Neuronal stem cell (in vitro differentiated cells): ENCODE measurements around the gene SLC12A3.
A peak's percentile ranks its signal among the peaks of the same experiment; 100 is the strongest.

Source experiments
- DNase-seq: peaks from one replicate; pipeline ENCODE4 v3.0.0-alpha.2; 2013; ENCODE audit warnings: low spot score
- H2AFZ ChIP-seq: one replicate; pipeline ENCODE4 v1.6.1; 2013; ENCODE audit warnings: mild to moderate bottlenecking, low read length, inconsistent platforms
- H2AK5ac ChIP-seq: 2 replicates; pipeline ENCODE4 v1.6.1; 2013; ENCODE audit warnings: low read depth, mild to moderate bottlenecking, inconsistent platforms, low read length, moderate library complexity, mixed read lengths
- H2BK120ac ChIP-seq: 2 replicates; pipeline ENCODE4 v1.6.1; 2013; ENCODE audit warnings: low read depth, mild to moderate bottlenecking, inconsistent platforms, low read length, moderate library complexity, mixed read lengths
- H2BK12ac ChIP-seq: one replicate; pipeline ENCODE4 v1.6.1; 2013; ENCODE audit warnings: low read length, inconsistent platforms
- H2BK15ac ChIP-seq: 2 replicates; pipeline ENCODE4 v1.6.1; 2013; ENCODE audit warnings: mild to moderate bottlenecking, low read length, inconsistent platforms, mixed read lengths
- H2BK5ac ChIP-seq: one replicate; pipeline ENCODE4 v1.6.1; 2013; ENCODE audit warnings: inconsistent platforms, mild to moderate bottlenecking, low read length, moderate library complexity
- H3K14ac ChIP-seq: one replicate; pipeline ENCODE4 v1.6.1; 2013; ENCODE audit warnings: low read length, inconsistent platforms
- H3K18ac ChIP-seq: 2 replicates; pipeline ENCODE4 v1.6.1; 2013; ENCODE audit warnings: low read length, inconsistent platforms
- H3K23ac ChIP-seq: 2 replicates; pipeline ENCODE4 v1.6.1; 2013; ENCODE audit warnings: low read depth, mild to moderate bottlenecking, mixed read lengths, low read length, inconsistent platforms; ENCODE audit not compliant: poor library complexity
- H3K27ac ChIP-seq: replicated peaks from 3 replicates; pipeline ENCODE4 v1.5.1; 2013; ENCODE audit warnings: low read length, inconsistent platforms
- H3K27me3 ChIP-seq, 3 experiments: 2 replicates each; pipeline ENCODE4 v1.6.1; 2013; ENCODE audit warnings: low read length in 3 of 3, mild to moderate bottlenecking in 2 of 3, inconsistent platforms in 1 of 3, low read depth in 1 of 3, mixed read lengths in 1 of 3, moderate library complexity in 1 of 3; ENCODE audit not compliant: control insufficient read depth in 3 of 3, insufficient read depth in 3 of 3
- H3K36me3 ChIP-seq, 2 donors: replicated peaks in 1 of 2; 2 replicates each; pipeline ENCODE4 v1.6.1; 2013; ENCODE audit warnings: low read length in 2 of 2; ENCODE audit not compliant: control insufficient read depth in 2 of 2, insufficient read depth in 2 of 2
- H3K4ac ChIP-seq: 2 replicates; pipeline ENCODE4 v1.6.1; 2013; ENCODE audit warnings: inconsistent platforms, mild to moderate bottlenecking, low read length, moderate library complexity
- H3K4me1 ChIP-seq, 2 donors: 1 replicate in 1 of 2; 2 replicates in 1 of 2; pipeline ENCODE4 v1.6.1; 2013; ENCODE audit warnings: low read length in 2 of 2, low read depth in 1 of 2; ENCODE audit not compliant: control insufficient read depth in 2 of 2, insufficient read depth in 1 of 2
- H3K4me2 ChIP-seq: one replicate; pipeline ENCODE4 v1.6.1; 2013; ENCODE audit warnings: mild to moderate bottlenecking, low read length, inconsistent platforms; ENCODE audit not compliant: insufficient read depth, poor library complexity, severe bottlenecking
- H3K4me3 ChIP-seq, 2 donors: 2 replicates each; pipeline ENCODE4 v1.5.1; 2013; ENCODE audit warnings: low read length in 2 of 2, mild to moderate bottlenecking in 2 of 2, inconsistent platforms in 1 of 2, moderate library complexity in 1 of 2
- H3K79me1 ChIP-seq: one replicate; pipeline ENCODE4 v1.6.1; 2013; ENCODE audit warnings: low read depth, mild to moderate bottlenecking, inconsistent platforms, low read length, moderate library complexity
- H3K9ac ChIP-seq: one replicate; pipeline ENCODE4 v1.6.1; 2013; ENCODE audit warnings: mild to moderate bottlenecking, low read depth, low read length, inconsistent platforms; ENCODE audit not compliant: poor library complexity
- H3K9me3 ChIP-seq, 2 donors: replicated peaks in 1 of 2; 2 replicates each; pipeline versions ENCODE3 to v1.6.1; 2013; ENCODE audit warnings: low read length in 2 of 2, mild to moderate bottlenecking in 2 of 2, inconsistent platforms in 1 of 2, low read depth in 1 of 2, mixed read lengths in 1 of 2, moderate library complexity in 1 of 2; ENCODE audit not compliant: control insufficient read depth in 2 of 2, insufficient read depth in 1 of 2
- H4K8ac ChIP-seq: one replicate; pipeline ENCODE4 v1.6.1; 2013; ENCODE audit warnings: low read depth, mild to moderate bottlenecking, inconsistent platforms, low read length, moderate library complexity
- H4K91ac ChIP-seq: one replicate; pipeline ENCODE4 v1.6.1; 2013; ENCODE audit warnings: low read length, low read depth, mild to moderate bottlenecking, inconsistent platforms; ENCODE audit not compliant: poor library complexity
- WGBS, 2 donors: extraction: QIAGEN DNeasy Blood & Tissue Kit; methylation state at CpG; one replicate each; pipeline ENCODE4 v1.1.7; 2013; ENCODE audit warnings: missing lambda C conversion rate in 2 of 2, mixed read lengths in 1 of 2; ENCODE audit not compliant: insufficient read length in 2 of 2, insufficient replicate concordance in 1 of 2; ENCODE audit errors: extremely low coverage in 2 of 2; 5-methylcytosine and 5-hydroxymethylcytosine counted together

Gene SLC12A3

DNA sequence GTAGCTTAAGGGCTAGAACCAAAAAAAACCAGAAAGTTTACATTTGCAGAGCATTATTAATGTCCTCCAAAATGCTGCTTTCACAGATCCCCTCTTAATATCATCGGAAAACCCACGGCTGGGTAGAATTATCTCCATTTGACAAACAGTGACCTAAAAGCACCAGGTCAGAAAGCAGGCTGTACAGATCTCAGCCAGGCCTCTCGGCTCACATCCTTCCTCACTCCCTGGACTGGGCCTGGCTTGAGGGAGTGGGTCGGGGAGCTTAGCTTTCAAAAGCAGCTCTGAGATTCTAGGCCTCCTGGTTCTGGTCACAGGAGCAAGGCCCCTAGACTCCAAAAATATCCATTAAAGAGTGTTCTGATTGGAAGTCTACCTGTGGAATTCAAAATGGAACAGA lies 9.1 kb upstream of the SLC12A3 start:
- no peak overlapping the region for H3K23ac ChIP-seq
- no peaks in the 10 kb centered on the region for H3K79me1 ChIP-seq
- H3K36me3 ChIP-seq, result no peaks in the 10 kb centered on the region
- no peak overlapping the region for H3K14ac ChIP-seq
- no peak for DNase-seq
- H2AK5ac ChIP-seq, result no peak overlapping the region
- no peak overlapping the region for H3K18ac ChIP-seq
- H3K4me3 ChIP-seq, result no peak overlapping the region
- no peak overlapping the region for H3K4me2 ChIP-seq
- H2AFZ ChIP-seq, result peak overlapping the region; percentile 53
- no peak overlapping the region for H3K9ac ChIP-seq
- no peak overlapping the region for H3K4ac ChIP-seq
- H3K9me3 ChIP-seq, result no peaks in the 10 kb centered on the region
- H2BK5ac ChIP-seq, result no peak overlapping the region
- WGBS, 2 donors, result no CpG with 5 or more reads among the region's 4 CpGs
- peaks cover 0 to 11% (median 0%) of the 10 kb centered on the region in 3 experiments for H3K27me3 ChIP-seq
- no peak overlapping the region for H2BK12ac ChIP-seq
- H4K8ac ChIP-seq, result no peak overlapping the region
- H3K4me1 ChIP-seq, result peaks cover 0 to 2% of the 10 kb centered on the region in 2 donors
- H4K91ac ChIP-seq, result no peak overlapping the region
- no peak overlapping the region for H2BK120ac ChIP-seq
- no peak overlapping the region for H3K27ac ChIP-seq
- no peak overlapping the region for H2BK15ac ChIP-seq

DNA sequence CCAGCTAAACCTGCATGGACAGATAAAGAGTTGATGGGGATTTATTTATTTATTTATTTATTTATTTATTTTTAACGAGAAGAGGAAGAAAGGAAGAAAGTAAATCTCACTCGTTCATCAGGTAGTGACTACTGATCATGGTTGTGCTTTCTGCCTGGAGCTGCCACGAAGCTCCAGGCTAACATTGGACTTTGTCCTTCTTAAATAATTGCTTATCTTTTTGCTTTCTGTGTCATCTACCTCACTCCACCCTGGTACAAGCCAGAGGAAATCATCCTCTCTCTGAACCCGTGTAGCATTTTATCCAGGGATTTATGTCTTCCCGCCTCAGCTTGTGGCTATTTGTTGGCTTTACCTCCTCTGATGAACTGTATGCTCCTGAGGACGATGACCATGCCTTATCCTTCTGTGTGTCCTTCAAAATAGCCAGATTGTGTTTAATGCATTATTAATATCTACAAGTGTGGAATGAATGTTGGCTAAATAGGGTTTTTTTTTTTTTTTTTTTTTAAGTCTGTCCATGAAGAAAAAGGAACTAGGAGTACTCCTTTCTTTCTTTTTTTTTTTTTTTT lies 8.0 kb upstream of the SLC12A3 start:
- no peak overlapping the region for H3K18ac ChIP-seq
- H3K9ac ChIP-seq, result no peak overlapping the region
- no peaks in the 10 kb centered on the region for H3K9me3 ChIP-seq
- no peak overlapping the region for H4K91ac ChIP-seq
- H3K4me3 ChIP-seq, result no peak overlapping the region
- no peak overlapping the region for H2BK15ac ChIP-seq
- H3K14ac ChIP-seq, result no peak overlapping the region
- H3K4me2 ChIP-seq, result no peak overlapping the region
- H2BK120ac ChIP-seq, result no peak overlapping the region
- peaks cover 0 to 16% (median 0%) of the 10 kb centered on the region in 3 experiments for H3K27me3 ChIP-seq
- H2BK5ac ChIP-seq, result no peak overlapping the region
- no peak overlapping the region for H2AK5ac ChIP-seq
- no peak overlapping the region for H4K8ac ChIP-seq
- WGBS, 2 donors, result no CpG with 5 or more reads among the region's 6 CpGs
- H3K4me1 ChIP-seq, result peaks cover 4 to 11% of the 10 kb centered on the region in 2 donors
- no peak overlapping the region for H3K23ac ChIP-seq
- DNase-seq, result no peak
- no peak overlapping the region for H2AFZ ChIP-seq
- H3K27ac ChIP-seq, result no peak overlapping the region
- no peaks in the 10 kb centered on the region for H3K79me1 ChIP-seq
- H3K4ac ChIP-seq, result no peak overlapping the region
- H2BK12ac ChIP-seq, result no peak overlapping the region
- no peaks in the 10 kb centered on the region for H3K36me3 ChIP-seq

DNA sequence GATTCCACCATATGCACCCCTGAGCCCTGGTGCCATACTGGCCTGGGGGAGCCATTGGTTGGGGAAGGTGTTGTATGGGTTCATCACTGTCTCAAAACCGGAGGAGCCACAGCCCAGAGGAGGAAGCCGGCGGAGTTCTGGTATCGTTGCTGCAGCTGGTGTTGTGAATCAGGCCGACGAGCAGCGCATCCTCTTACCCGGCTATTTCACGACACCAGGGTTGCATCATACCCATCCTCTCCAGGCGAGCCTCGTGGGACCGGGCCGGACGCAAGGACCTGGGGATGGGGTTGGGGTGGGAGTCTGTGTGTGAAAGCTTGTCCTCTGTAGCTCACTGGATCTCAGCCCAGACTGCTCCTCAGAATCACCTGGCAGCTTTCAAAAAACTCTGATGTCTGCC lies 6.6 kb upstream of the SLC12A3 start:
- Histone ChIP-seq H3K4me2 (no peak overlapping the region), H2BK5ac (no peak overlapping the region), H3K18ac (peak overlapping the region; percentile 55)

DNA sequence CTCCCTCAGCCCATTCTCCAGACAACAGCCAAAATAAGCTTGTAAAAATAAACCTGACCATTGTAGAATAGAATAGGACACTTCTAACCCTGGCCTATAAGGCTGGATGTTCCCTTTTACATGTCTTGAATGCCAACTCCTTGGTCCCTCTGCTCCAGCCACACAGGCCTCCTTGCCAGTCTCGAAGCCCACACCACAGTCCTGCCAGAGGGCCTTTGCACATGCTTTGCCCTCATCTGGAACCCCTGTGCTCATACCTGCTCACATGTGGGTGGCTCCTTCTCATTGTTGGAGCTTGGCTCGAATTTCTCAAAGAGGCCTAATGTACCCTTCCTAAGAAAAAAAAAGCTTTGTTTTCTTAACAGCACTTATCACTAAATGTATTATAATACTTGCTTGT lies 5.4 kb upstream of the SLC12A3 start:
- H2BK120ac ChIP-seq, result no peak overlapping the region
- H3K4me1 ChIP-seq, result peaks cover 4 to 12% of the 10 kb centered on the region in 2 donors
- no peak overlapping the region for H2AFZ ChIP-seq
- no peak overlapping the region for H4K8ac ChIP-seq
- H2BK15ac ChIP-seq, result no peak overlapping the region
- H2AK5ac ChIP-seq, result no peak overlapping the region
- peaks cover 0 to 20% (median 0%) of the 10 kb centered on the region in 3 experiments for H3K27me3 ChIP-seq
- no peak overlapping the region for H3K14ac ChIP-seq
- H3K79me1 ChIP-seq, result no peaks in the 10 kb centered on the region
- no peak for DNase-seq
- no CpG with 5 or more reads among the region's 2 CpGs for WGBS, 2 donors
- no peak overlapping the region for H2BK12ac ChIP-seq
- no peaks in the 10 kb centered on the region for H3K36me3 ChIP-seq
- H3K9me3 ChIP-seq, result no peaks in the 10 kb centered on the region
- no peak overlapping the region for H3K4me3 ChIP-seq
- no peak overlapping the region for H2BK5ac ChIP-seq
- H3K23ac ChIP-seq, result no peak overlapping the region
- no peak overlapping the region for H3K9ac ChIP-seq
- no peak overlapping the region for H3K4ac ChIP-seq
- H4K91ac ChIP-seq, result no peak overlapping the region
- H3K27ac ChIP-seq, result no peak overlapping the region
- no peak overlapping the region for H3K18ac ChIP-seq
- H3K4me2 ChIP-seq, result no peak overlapping the region

More for the DNA sequence above, 6.6 kb upstream of the SLC12A3 start:
- H3K27ac ChIP-seq, result no peak overlapping the region
- no peaks in the 10 kb centered on the region for H3K36me3 ChIP-seq
- H2AFZ ChIP-seq, result no peak overlapping the region
- no peaks in the 10 kb centered on the region for H3K79me1 ChIP-seq
- no peak overlapping the region for H2AK5ac ChIP-seq
- H2BK15ac ChIP-seq, result no peak overlapping the region
- H4K8ac ChIP-seq, result no peak overlapping the region
- H3K9ac ChIP-seq, result no peak overlapping the region
- H3K14ac ChIP-seq, result no peak overlapping the region
- no peak overlapping the region for H2BK12ac ChIP-seq
- WGBS, 2 donors, result no CpG with 5 or more reads among the region's 14 CpGs
- H4K91ac ChIP-seq, result no peak overlapping the region
- no peak overlapping the region for H2BK120ac ChIP-seq
- peaks cover 0 to 20% (median 0%) of the 10 kb centered on the region in 3 experiments for H3K27me3 ChIP-seq
- peaks cover 4 to 12% of the 10 kb centered on the region in 2 donors for H3K4me1 ChIP-seq
- no peak overlapping the region for H3K4me3 ChIP-seq
- no peak overlapping the region for H3K4ac ChIP-seq
- no peak overlapping the region for H3K23ac ChIP-seq
- no peak for DNase-seq
- no peaks in the 10 kb centered on the region for H3K9me3 ChIP-seq
